ENCODE results near the gene ZYG11B.

ZYG11B gene

GRCh38 chr1:52767596-52768280 lies 41.5 kb downstream of the ZYG11B start:
- no CpG with 5 or more reads among the region's 4 CpGs for WGBS, 2 donors (ENCODE audit: extremely low coverage in 2 of 2, insufficient read length in 2 of 2, insufficient replicate concordance in 1 of 2)
- peaks cover 2 to 24% of the 10 kb centered on the region in 2 donors for H3K36me3 ChIP-seq (replicated peaks in 1 of 2; ENCODE audit: control insufficient read depth in 2 of 2, insufficient read depth in 2 of 2, low read length in 2 of 2)
- H3K4me2 ChIP-seq (ENCODE audit: insufficient read depth, low read length, poor library complexity, severe bottlenecking): no peak overlapping the region

GRCh38 chr1:52769346-52770033 lies 43.2 kb downstream of the ZYG11B start:
- WGBS, 2 donors (ENCODE audit: extremely low coverage in 2 of 2, insufficient read length in 2 of 2, insufficient replicate concordance in 1 of 2): no CpG with 5 or more reads among the region's 4 CpGs
- H3K79me1 ChIP-seq (ENCODE audit: low read depth, low read length): peaks cover 2% of the 10 kb centered on the region
- H3K18ac ChIP-seq (ENCODE audit: low read length): no peak overlapping the region
- H3K36me3 ChIP-seq (replicated peaks in 1 of 2; ENCODE audit: control insufficient read depth in 2 of 2, insufficient read depth in 2 of 2, low read length in 2 of 2): peaks cover 2 to 30% of the 10 kb centered on the region in 2 donors
- no peak overlapping the region for H3K27ac ChIP-seq (replicated peaks; ENCODE audit: low read length)
- H3K4ac ChIP-seq (ENCODE audit: low read length): no peak overlapping the region
- no peak overlapping the region for H2AK5ac ChIP-seq (ENCODE audit: low read depth, low read length)
- H4K91ac ChIP-seq (ENCODE audit: low read depth, low read length, poor library complexity): no peak overlapping the region
- H3K4me1 ChIP-seq (ENCODE audit: control insufficient read depth in 2 of 2, insufficient read depth in 1 of 2, low read depth in 1 of 2, low read length in 2 of 2): no peaks in the 10 kb centered on the region
- H2BK12ac ChIP-seq (ENCODE audit: low read length): no peak overlapping the region
- H3K4me3 ChIP-seq (ENCODE audit: low read length in 2 of 2): no peak overlapping the region
- no peak overlapping the region for H2BK120ac ChIP-seq (ENCODE audit: low read depth, low read length)
- H2BK15ac ChIP-seq (ENCODE audit: low read length): no peak overlapping the region
- H3K14ac ChIP-seq (ENCODE audit: low read length): no peak overlapping the region
- H3K27me3 ChIP-seq (ENCODE audit: control insufficient read depth in 3 of 3, insufficient read depth in 3 of 3, low read depth in 1 of 3, low read length in 3 of 3): no peaks in the 10 kb centered on the region
- no peaks in the 10 kb centered on the region for H3K9me3 ChIP-seq (replicated peaks in 1 of 2; ENCODE audit: control insufficient read depth in 2 of 2, insufficient read depth in 1 of 2, low read depth in 1 of 2, low read length in 2 of 2)
- H3K9ac ChIP-seq (ENCODE audit: low read depth, low read length, poor library complexity): no peak overlapping the region
- H4K8ac ChIP-seq (ENCODE audit: low read depth, low read length): no peak overlapping the region
- DNase-seq (ENCODE audit: low spot score): no peak
- H3K4me2 ChIP-seq (ENCODE audit: insufficient read depth, low read length, poor library complexity, severe bottlenecking): no peak overlapping the region
- H2AFZ ChIP-seq (ENCODE audit: low read length): no peak overlapping the region
- no peak overlapping the region for H2BK5ac ChIP-seq (ENCODE audit: low read length)
- no peak overlapping the region for H3K23ac ChIP-seq (ENCODE audit: low read depth, low read length, poor library complexity)

More at GRCh38 chr1:52767596-52768280, 41.5 kb downstream of the ZYG11B start:
- H3K18ac ChIP-seq (ENCODE audit: low read length): no peak overlapping the region
- H3K79me1 ChIP-seq (ENCODE audit: low read depth, low read length): peaks cover 2% of the 10 kb centered on the region
- DNase-seq (ENCODE audit: low spot score): no peak
- no peak overlapping the region for H2AFZ ChIP-seq (ENCODE audit: low read length)
- no peaks in the 10 kb centered on the region for H3K9me3 ChIP-seq (replicated peaks in 1 of 2; ENCODE audit: control insufficient read depth in 2 of 2, insufficient read depth in 1 of 2, low read depth in 1 of 2, low read length in 2 of 2)
- H3K27me3 ChIP-seq (ENCODE audit: control insufficient read depth in 3 of 3, insufficient read depth in 3 of 3, low read depth in 1 of 3, low read length in 3 of 3): no peaks in the 10 kb centered on the region
- H3K14ac ChIP-seq (ENCODE audit: low read length): no peak overlapping the region
- no peak overlapping the region for H2BK15ac ChIP-seq (ENCODE audit: low read length)
- no peak overlapping the region for H3K27ac ChIP-seq (replicated peaks; ENCODE audit: low read length)
- no peak overlapping the region for H2AK5ac ChIP-seq (ENCODE audit: low read depth, low read length)
- H3K9ac ChIP-seq (ENCODE audit: low read depth, low read length, poor library complexity): no peak overlapping the region
- H2BK5ac ChIP-seq (ENCODE audit: low read length): no peak overlapping the region
- H4K8ac ChIP-seq (ENCODE audit: low read depth, low read length): no peak overlapping the region
- no peaks in the 10 kb centered on the region for H3K4me1 ChIP-seq (ENCODE audit: control insufficient read depth in 2 of 2, insufficient read depth in 1 of 2, low read depth in 1 of 2, low read length in 2 of 2)
- no peak overlapping the region for H2BK12ac ChIP-seq (ENCODE audit: low read length)
- no peak overlapping the region for H3K4me3 ChIP-seq (ENCODE audit: low read length in 2 of 2)
- H3K4ac ChIP-seq (ENCODE audit: low read length): no peak overlapping the region
- H4K91ac ChIP-seq (ENCODE audit: low read depth, low read length, poor library complexity): no peak overlapping the region
- no peak overlapping the region for H2BK120ac ChIP-seq (ENCODE audit: low read depth, low read length)
- H3K23ac ChIP-seq (ENCODE audit: low read depth, low read length, poor library complexity): no peak overlapping the region

- Histone ChIP-seq H2AK5ac (ENCODE audit: low read depth, low read length) (no peak overlapping the region), H3K4me3 (ENCODE audit: low read length in 2 of 2) (no peak overlapping the region), H2BK5ac (ENCODE audit: low read length) (no peak overlapping the region), H3K9me3 (replicated peaks in 1 of 2; ENCODE audit: control insufficient read depth in 2 of 2, insufficient read depth in 1 of 2, low read depth in 1 of 2, low read length in 2 of 2) (no peaks in the 10 kb centered on the region), H2BK15ac (ENCODE audit: low read length) (no peak overlapping the region), H3K27me3 (ENCODE audit: control insufficient read depth in 3 of 3, insufficient read depth in 3 of 3, low read depth in 1 of 3, low read length in 3 of 3) (no peaks in the 10 kb centered on the region), H2BK120ac (ENCODE audit: low read depth, low read length) (no peak overlapping the region), H3K23ac (ENCODE audit: low read depth, low read length, poor library complexity) (no peak overlapping the region), H3K14ac (ENCODE audit: low read length) (no peak overlapping the region), H2BK12ac (ENCODE audit: low read length) (no peak overlapping the region), H3K4ac (ENCODE audit: low read length) (no peak overlapping the region), H4K8ac (ENCODE audit: low read depth, low read length) (no peak overlapping the region), H3K79me1 (ENCODE audit: low read depth, low read length) (peaks cover 2% of the 10 kb centered on the region), H3K4me1 (ENCODE audit: control insufficient read depth in 2 of 2, insufficient read depth in 1 of 2, low read depth in 1 of 2, low read length in 2 of 2) (no peaks in the 10 kb centered on the region), H2AFZ (ENCODE audit: low read length) (no peak overlapping the region), H3K36me3 (replicated peaks in 1 of 2; ENCODE audit: control insufficient read depth in 2 of 2, insufficient read depth in 2 of 2, low read length in 2 of 2) (peaks cover 4 to 36% of the 10 kb centered on the region in 2 donors), H3K27ac (replicated peaks; ENCODE audit: low read length) (no peak overlapping the region), H3K9ac (ENCODE audit: low read depth, low read length, poor library complexity) (no peak overlapping the region), H3K18ac (ENCODE audit: low read length) (no peak overlapping the region), H3K4me2 (ENCODE audit: insufficient read depth, low read length, poor library complexity, severe bottlenecking) (no peak overlapping the region), H4K91ac (ENCODE audit: low read depth, low read length, poor library complexity) (no peak overlapping the region)
- no peak for DNase-seq (ENCODE audit: low spot score)
- WGBS, 2 donors (ENCODE audit: extremely low coverage in 2 of 2, insufficient read length in 2 of 2, insufficient replicate concordance in 1 of 2): no CpG with 5 or more reads among the region's 7 CpGs
These were observed 45.1 kb downstream of the ZYG11B start for GRCh38 chr1:52771384-52771783.

- no peak overlapping the region for H4K8ac ChIP-seq (ENCODE audit: low read depth, low read length)
- no CpG with 5 or more reads among the region's 4 CpGs for WGBS, 2 donors (ENCODE audit: extremely low coverage in 2 of 2, insufficient read length in 2 of 2, insufficient replicate concordance in 1 of 2)
- H3K18ac ChIP-seq (ENCODE audit: low read length): no peak overlapping the region
- no peak overlapping the region for H3K14ac ChIP-seq (ENCODE audit: low read length)
- H3K9me3 ChIP-seq (replicated peaks in 1 of 2; ENCODE audit: control insufficient read depth in 2 of 2, insufficient read depth in 1 of 2, low read depth in 1 of 2, low read length in 2 of 2): no peaks in the 10 kb centered on the region
- H2BK12ac ChIP-seq (ENCODE audit: low read length): no peak overlapping the region
- H2BK5ac ChIP-seq (ENCODE audit: low read length): no peak overlapping the region
- no peaks in the 10 kb centered on the region for H3K79me1 ChIP-seq (ENCODE audit: low read depth, low read length)
- H3K9ac ChIP-seq (ENCODE audit: low read depth, low read length, poor library complexity): no peak overlapping the region
- H2BK15ac ChIP-seq (ENCODE audit: low read length): no peak overlapping the region
- DNase-seq (ENCODE audit: low spot score): no peak
- H3K4me3 ChIP-seq (ENCODE audit: low read length in 2 of 2): no peak overlapping the region
- H3K4ac ChIP-seq (ENCODE audit: low read length): no peak overlapping the region
- H2AK5ac ChIP-seq (ENCODE audit: low read depth, low read length): no peak overlapping the region
- no peak overlapping the region for H3K27ac ChIP-seq (replicated peaks; ENCODE audit: low read length)
- peaks cover 14 to 85% of the 10 kb centered on the region in 2 donors for H3K36me3 ChIP-seq (replicated peaks in 1 of 2; ENCODE audit: control insufficient read depth in 2 of 2, insufficient read depth in 2 of 2, low read length in 2 of 2)
- no peak overlapping the region for H3K23ac ChIP-seq (ENCODE audit: low read depth, low read length, poor library complexity)
- no peaks in the 10 kb centered on the region for H3K27me3 ChIP-seq (ENCODE audit: control insufficient read depth in 3 of 3, insufficient read depth in 3 of 3, low read depth in 1 of 3, low read length in 3 of 3)
- no peak overlapping the region for H2AFZ ChIP-seq (ENCODE audit: low read length)
- H4K91ac ChIP-seq (ENCODE audit: low read depth, low read length, poor library complexity): no peak overlapping the region
- no peak overlapping the region for H2BK120ac ChIP-seq (ENCODE audit: low read depth, low read length)
- no peak overlapping the region for H3K4me2 ChIP-seq (ENCODE audit: insufficient read depth, low read length, poor library complexity, severe bottlenecking)
- no peaks in the 10 kb centered on the region for H3K4me1 ChIP-seq (ENCODE audit: control insufficient read depth in 2 of 2, insufficient read depth in 1 of 2, low read depth in 1 of 2, low read length in 2 of 2)
These were observed 59.9 kb downstream of the ZYG11B start for GRCh38 chr1:52786148-52786547.
